Stimulated activated naive CD8-positive, alpha-beta T cell treated with anti-CD3 and anti-CD28 coated beads, Interleukin-15, Interleukin-2, amounts not matched to agents 100 ng/mL and 50 ng/mL, for 24 hours (primary cell): Measurements from ENCODE around the gene PDLIM5.
"Not testable (repeated sequence)": the region's sequence is repeated elsewhere in the genome, so short reads cannot be mapped to it uniquely, and the experiment has no call there.

ENCODE experiments used
- H3K27ac Mint-ChIP-seq: one replicate; pipeline ENCODE4 v1.8.0; 2021; ENCODE audit warnings: mild to moderate bottlenecking, mixed read lengths
- H3K27me3 Mint-ChIP-seq: one replicate; pipeline ENCODE4 v1.8.0; 2021; ENCODE audit warnings: mixed read lengths
- H3K36me3 Mint-ChIP-seq: one replicate; pipeline ENCODE4 v1.8.0; 2021; ENCODE audit warnings: low read depth, mixed read lengths
- H3K4me1 Mint-ChIP-seq: one replicate; pipeline ENCODE4 v1.8.0; 2021; ENCODE audit warnings: low read depth, mixed read lengths
- H3K4me3 Mint-ChIP-seq: one replicate; pipeline ENCODE4 v1.8.0; 2021; ENCODE audit warnings: mild to moderate bottlenecking, mixed read lengths
- H3K9me3 Mint-ChIP-seq: one replicate; pipeline ENCODE4 v1.8.0; 2021; ENCODE audit warnings: mixed read lengths

Gene PDLIM5

DNA sequence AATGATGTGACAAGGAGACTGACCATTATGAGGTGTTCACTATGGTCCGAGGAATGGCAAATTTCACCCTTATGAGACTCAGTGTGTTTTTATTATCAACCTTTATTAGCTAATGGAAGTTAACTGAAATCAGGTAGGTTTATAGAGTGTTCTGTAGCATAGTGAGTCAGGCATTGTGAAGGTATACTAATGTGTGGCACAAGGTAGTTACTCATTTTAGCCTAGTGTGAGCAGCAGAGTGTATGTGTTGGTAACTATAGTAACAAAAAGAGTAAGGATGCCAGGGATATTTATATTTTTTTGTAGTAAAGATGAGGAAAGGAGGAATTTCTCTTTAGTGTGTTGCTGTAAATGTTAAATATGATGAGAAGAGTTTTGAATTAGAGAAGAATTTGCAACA, 12.0 kb downstream of the PDLIM5 start:
- Mint-ChIP-seq H3K36me3 (no peaks in the 10 kb centered on the region), H3K4me1 (peaks cover 16% of the 10 kb centered on the region), H3K27ac (no peak overlapping the region), H3K27me3 (no peaks in the 10 kb centered on the region), H3K9me3 (no peaks in the 10 kb centered on the region), H3K4me3 (no peak overlapping the region)

DNA sequence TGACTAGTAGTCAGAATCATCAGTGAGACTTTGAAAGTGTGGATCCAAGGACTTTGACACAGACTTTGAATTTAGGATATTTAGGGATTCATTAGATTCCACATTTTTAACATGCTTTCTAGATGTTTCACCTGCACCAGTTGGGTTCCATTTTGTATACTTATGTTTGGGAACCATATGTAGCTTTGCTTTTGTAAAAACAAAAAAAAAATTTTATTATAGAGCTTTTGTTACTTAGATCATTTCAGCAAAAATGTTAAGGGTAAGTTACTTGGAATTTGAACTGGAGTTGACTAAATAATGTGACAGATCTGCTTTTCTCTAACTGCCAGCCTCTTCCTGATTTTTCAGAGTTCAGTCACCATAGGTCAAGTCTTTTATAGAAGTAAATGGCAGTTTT, 14.6 kb downstream of the PDLIM5 start:
- H3K27me3 Mint-ChIP-seq: no peaks in the 10 kb centered on the region
- H3K4me1 Mint-ChIP-seq: peaks cover 9% of the 10 kb centered on the region
- peaks cover 8% of the 10 kb centered on the region for H3K9me3 Mint-ChIP-seq
- H3K4me3 Mint-ChIP-seq: no peak overlapping the region
- H3K27ac Mint-ChIP-seq: no peak overlapping the region
- H3K36me3 Mint-ChIP-seq: peaks cover 5% of the 10 kb centered on the region

DNA sequence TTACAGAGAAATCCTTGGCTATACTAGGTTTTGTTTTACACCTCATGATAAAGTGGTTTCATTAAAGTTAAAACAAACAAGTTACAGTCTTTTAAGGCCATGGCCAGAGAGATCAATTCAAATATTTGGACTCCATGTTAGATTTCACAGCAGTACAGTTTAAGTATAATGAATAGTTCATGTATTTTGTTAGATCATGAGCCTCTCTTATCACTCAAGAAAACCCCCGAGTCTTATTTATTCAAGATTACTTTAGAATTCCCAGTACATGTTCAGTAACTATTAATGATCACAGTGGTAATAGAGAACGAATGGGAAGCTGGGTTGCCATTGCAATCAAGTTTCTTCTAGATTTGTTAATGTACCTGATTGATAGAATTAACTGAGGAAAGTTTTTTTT, 15.2 kb downstream of the PDLIM5 start:
- H3K36me3 Mint-ChIP-seq: peaks cover 5% of the 10 kb centered on the region
- H3K4me3 Mint-ChIP-seq: no peak overlapping the region
- H3K27ac Mint-ChIP-seq: no peak overlapping the region
- H3K9me3 Mint-ChIP-seq: peaks cover 8% of the 10 kb centered on the region
- H3K27me3 Mint-ChIP-seq: no peaks in the 10 kb centered on the region
- peaks cover 9% of the 10 kb centered on the region for H3K4me1 Mint-ChIP-seq

DNA sequence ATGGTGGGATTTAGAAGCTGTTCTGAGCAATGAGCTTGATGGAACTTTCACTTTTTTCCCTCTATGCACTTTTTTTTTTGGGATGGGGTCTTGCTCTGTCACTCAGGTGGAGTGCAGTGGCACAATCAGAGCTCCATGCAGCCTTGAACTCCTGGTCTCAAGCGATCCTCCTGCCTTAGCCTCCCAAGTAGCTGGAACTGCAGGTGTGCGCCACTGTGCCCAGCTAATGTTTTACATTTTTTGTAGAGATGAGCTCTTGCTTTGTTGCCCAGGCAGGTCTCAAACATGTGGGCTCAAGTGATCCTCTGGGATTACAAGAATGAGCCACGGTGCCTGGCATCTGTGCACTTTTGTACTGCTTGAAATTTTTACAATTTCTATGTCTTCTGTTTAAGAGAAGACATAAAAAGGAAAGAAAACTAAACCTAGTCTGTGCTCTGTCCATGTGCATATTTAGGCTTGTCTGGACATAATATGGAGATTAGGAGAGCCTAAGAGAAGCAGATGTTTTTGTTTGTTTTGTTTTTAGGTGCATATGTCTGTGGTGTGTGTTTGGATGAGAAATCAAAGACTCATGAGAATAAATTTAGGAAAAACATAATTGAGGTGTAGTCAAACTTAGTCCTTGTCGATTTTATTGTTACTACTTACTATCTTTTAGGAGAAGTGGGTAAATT, 16.5 kb downstream of the PDLIM5 start:
- Mint-ChIP-seq H3K4me1 (peaks cover 9% of the 10 kb centered on the region), H3K9me3 (peaks cover 8% of the 10 kb centered on the region), H3K36me3 (peaks cover 5% of the 10 kb centered on the region), H3K27ac (no peak overlapping the region), H3K4me3 (no peak overlapping the region), H3K27me3 (no peaks in the 10 kb centered on the region)

GRCh38 chr4:94469221-94469784, 17.6 kb downstream of the PDLIM5 start:
- no peaks in the 10 kb centered on the region for H3K4me1 Mint-ChIP-seq
- H3K27ac Mint-ChIP-seq: no peak overlapping the region
- H3K27me3 Mint-ChIP-seq: no peaks in the 10 kb centered on the region
- no peak overlapping the region for H3K4me3 Mint-ChIP-seq
- H3K36me3 Mint-ChIP-seq: peaks cover 5% of the 10 kb centered on the region
- H3K9me3 Mint-ChIP-seq: peaks cover 8% of the 10 kb centered on the region

DNA sequence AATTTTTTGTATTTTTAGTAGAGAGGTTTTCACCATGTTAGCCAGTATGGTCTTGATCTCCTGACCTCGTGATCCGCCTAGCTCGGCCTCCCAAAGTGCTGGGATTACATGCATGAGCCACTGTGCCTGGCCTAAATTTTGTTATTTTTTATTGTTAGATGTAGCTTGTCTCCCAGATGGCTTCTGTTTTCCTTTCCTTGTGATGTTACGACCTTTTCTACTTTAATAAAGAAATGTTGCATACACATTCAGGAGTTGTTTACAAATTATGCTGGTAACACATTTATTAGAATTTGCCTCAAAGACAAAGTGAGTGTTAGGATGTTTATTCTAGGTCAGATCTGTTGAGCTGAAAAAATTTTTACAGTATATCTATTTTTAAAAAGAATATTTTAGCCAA, 18.4 kb downstream of the PDLIM5 start:
- H3K36me3 Mint-ChIP-seq: peaks cover 5% of the 10 kb centered on the region
- no peak overlapping the region for H3K4me3 Mint-ChIP-seq
- no peaks in the 10 kb centered on the region for H3K27me3 Mint-ChIP-seq
- peaks cover 8% of the 10 kb centered on the region for H3K9me3 Mint-ChIP-seq
- H3K4me1 Mint-ChIP-seq: no peaks in the 10 kb centered on the region
- no peak overlapping the region for H3K27ac Mint-ChIP-seq

DNA sequence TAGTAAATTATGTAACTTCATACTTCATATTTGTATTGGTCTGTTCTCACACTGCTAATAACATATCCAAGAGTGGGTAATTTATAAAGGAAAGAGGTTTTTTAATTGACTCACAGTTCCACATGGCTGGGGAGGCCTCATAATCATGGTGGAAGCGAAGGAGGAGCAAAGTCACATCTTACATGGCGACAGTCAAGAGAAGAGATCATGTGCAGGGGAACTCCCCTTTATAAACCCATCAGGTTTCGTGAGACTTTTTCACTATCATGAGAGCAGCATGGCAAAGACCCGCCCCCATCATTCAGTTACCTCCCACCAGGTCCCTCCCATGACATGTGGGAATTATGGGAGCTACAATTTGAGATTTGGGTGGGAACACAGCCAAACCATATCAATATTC, 19.0 kb downstream of the PDLIM5 start:
- H3K27ac Mint-ChIP-seq, H3K27me3 Mint-ChIP-seq, H3K9me3 Mint-ChIP-seq, H3K36me3 Mint-ChIP-seq, H3K4me3 Mint-ChIP-seq, H3K4me1 Mint-ChIP-seq: not testable (repeated sequence)

DNA sequence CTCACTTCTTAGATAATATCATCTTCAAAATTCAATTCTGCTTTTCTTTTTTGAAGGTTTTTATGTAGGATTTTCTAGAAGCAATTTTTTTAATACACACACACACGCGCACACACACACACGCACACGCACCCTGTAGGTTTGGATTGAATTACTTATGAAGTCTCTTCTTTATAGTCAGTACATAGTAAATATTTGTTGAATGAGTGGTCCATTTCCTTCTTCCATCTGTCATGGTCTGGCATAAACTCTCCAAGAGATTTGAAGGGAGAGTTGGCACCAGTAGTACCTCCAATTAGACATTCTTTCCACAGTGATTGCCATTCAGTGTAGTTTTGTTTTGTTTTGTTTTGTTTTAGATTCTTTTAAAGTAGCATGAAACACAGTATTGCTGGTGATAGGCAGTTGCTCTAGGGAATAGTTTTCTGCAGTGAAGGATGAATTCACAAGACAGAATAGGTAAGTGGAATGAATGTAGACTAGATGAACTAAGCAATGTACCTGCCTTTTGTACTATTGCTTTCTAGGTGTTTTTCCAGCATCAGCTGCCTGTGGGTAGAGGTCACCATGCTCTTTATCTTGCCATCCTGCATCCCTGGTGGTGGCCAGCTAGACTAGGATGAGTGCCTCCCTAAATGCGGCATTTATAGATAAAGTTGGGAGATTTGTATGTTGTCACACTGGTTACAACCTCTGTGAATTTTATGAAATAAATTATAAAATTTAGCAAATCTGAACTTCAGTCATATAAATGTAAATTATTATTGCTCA, 20.5 kb downstream of the PDLIM5 start:
- Mint-ChIP-seq H3K36me3 (peaks cover 5% of the 10 kb centered on the region), H3K4me1 (no peaks in the 10 kb centered on the region), H3K27ac (no peak overlapping the region), H3K9me3 (peaks cover 8% of the 10 kb centered on the region), H3K27me3 (no peaks in the 10 kb centered on the region), H3K4me3 (no peak overlapping the region)

- peaks cover 8% of the 10 kb centered on the region for H3K9me3 Mint-ChIP-seq
- no peaks in the 10 kb centered on the region for H3K27me3 Mint-ChIP-seq
- H3K27ac Mint-ChIP-seq: no peak overlapping the region
- H3K4me1 Mint-ChIP-seq: no peaks in the 10 kb centered on the region
- H3K36me3 Mint-ChIP-seq: peaks cover 5% of the 10 kb centered on the region
- H3K4me3 Mint-ChIP-seq: no peak overlapping the region
Measured at GRCh38 chr4:94475050-94475449, 23.3 kb downstream of the PDLIM5 start.

DNA sequence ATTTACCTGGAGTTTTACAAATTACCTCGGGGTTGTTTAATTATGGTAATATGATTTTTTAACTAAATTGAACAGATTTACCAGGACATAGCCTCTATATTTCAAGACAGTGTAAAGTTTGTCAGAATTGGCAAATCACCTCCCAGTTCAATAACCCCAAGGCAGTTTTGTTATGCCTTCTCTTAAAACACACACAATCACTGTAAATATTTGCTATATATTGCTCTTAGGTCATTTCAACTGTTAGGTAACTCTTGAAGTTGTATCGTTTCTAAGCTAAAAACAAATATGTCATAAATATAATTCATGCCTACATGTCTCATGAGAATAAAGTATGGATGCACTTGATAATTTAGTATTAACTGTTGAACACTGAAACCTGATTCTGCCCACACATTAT, 24.1 kb downstream of the PDLIM5 start:
- no peak overlapping the region for H3K27ac Mint-ChIP-seq
- peaks cover 2% of the 10 kb centered on the region for H3K36me3 Mint-ChIP-seq
- no peaks in the 10 kb centered on the region for H3K27me3 Mint-ChIP-seq
- H3K4me1 Mint-ChIP-seq: no peaks in the 10 kb centered on the region
- peaks cover under 1% of the 10 kb centered on the region for H3K9me3 Mint-ChIP-seq
- H3K4me3 Mint-ChIP-seq: no peak overlapping the region

DNA sequence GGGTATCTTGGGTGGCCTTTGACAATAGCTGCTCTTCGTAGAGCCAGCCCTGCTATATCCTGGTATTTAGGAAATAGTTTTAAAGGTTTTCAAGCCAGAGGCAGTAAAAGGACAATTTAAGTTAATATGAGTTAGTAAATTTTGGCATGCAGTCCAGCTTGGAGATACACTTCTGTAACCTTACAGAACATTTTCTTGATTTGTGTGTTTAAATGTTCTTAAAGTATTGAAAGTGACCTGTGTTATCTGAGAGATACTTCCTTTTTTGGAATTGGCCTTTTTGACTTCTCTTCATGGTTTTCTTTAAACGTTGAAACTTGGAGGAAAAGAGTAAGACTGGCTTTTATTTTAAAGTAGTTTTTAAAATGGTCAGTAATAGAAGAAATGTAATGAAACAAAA, 25.5 kb downstream of the PDLIM5 start:
- no peaks in the 10 kb centered on the region for H3K9me3 Mint-ChIP-seq
- H3K36me3 Mint-ChIP-seq: no peaks in the 10 kb centered on the region
- no peaks in the 10 kb centered on the region for H3K27me3 Mint-ChIP-seq
- H3K4me1 Mint-ChIP-seq: no peaks in the 10 kb centered on the region
- H3K27ac Mint-ChIP-seq: no peak overlapping the region
- H3K4me3 Mint-ChIP-seq: no peak overlapping the region

DNA sequence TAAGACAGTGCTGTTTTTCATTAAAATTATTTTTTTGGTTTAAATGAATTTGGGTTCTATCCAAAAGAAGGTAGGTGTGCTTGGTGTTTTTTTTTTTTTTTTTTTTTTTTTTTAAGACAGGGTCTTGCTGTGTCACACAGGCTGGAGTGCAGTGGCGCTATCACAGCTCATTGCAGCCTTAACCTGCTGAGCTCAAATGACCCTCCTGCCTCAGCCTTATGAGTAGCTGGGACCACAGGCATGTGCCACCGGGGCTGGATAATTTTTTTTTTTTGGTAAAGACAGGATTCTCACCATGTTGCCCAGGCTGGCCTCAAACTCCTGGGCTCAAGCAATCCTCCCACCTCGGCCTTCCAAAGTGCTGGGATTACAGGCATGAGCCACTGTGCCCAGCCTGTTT, 27.1 kb downstream of the PDLIM5 start:
- H3K9me3 Mint-ChIP-seq, H3K27ac Mint-ChIP-seq, H3K4me3 Mint-ChIP-seq, H3K4me1 Mint-ChIP-seq, H3K27me3 Mint-ChIP-seq, H3K36me3 Mint-ChIP-seq: not testable (repeated sequence)

- H3K36me3 Mint-ChIP-seq: no peaks in the 10 kb centered on the region
Measured at GRCh38 chr4:94479358-94480141, 27.8 kb downstream of the PDLIM5 start.

DNA sequence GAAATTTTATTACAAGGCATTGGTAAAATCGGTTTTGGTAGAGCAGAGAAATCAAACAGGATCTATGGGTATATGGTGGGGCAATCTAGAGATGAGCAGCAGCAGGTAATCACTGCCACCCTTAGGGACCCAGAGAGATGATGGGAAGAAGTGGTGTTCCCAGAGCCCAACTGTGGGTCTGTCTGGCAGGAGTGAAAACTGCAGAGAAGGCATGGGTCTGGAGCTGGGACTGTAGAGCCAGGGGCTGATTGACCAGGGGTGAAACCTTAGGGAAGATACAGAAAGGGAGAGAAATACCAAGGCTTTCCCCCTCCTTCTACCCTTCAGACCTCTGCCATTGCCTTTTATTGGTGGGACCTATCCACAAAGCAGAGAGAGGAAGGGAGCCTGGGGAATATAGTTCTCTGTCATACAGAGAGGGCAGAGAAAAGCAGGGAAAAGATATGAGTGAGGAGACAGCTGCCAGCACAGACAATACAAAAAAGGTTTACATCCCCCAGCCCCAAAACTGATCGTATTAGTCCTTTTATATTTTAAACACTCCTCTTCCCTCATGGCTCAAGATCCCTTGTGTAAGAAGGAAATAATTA, 28.7 kb downstream of the PDLIM5 start:
- H3K27ac Mint-ChIP-seq: no peak overlapping the region

More at GRCh38 chr4:94479358-94480141, 27.8 kb downstream of the PDLIM5 start:
- Mint-ChIP-seq H3K4me1 (peaks cover under 1% of the 10 kb centered on the region), H3K27me3 (no peaks in the 10 kb centered on the region), H3K27ac (no peak overlapping the region), H3K4me3 (no peak overlapping the region), H3K9me3 (no peaks in the 10 kb centered on the region)

GRCh38 chr4:94483895-94484294, 32.2 kb downstream of the PDLIM5 start:
- H3K9me3 Mint-ChIP-seq: no peaks in the 10 kb centered on the region
- no peak overlapping the region for H3K4me3 Mint-ChIP-seq
- H3K36me3 Mint-ChIP-seq: no peaks in the 10 kb centered on the region

More for the DNA sequence above, 28.7 kb downstream of the PDLIM5 start:
- Mint-ChIP-seq H3K36me3 (no peaks in the 10 kb centered on the region), H3K4me3 (no peak overlapping the region), H3K27me3 (no peaks in the 10 kb centered on the region), H3K9me3 (no peaks in the 10 kb centered on the region), H3K4me1 (peaks cover 8% of the 10 kb centered on the region)

More at GRCh38 chr4:94483895-94484294, 32.2 kb downstream of the PDLIM5 start:
- Mint-ChIP-seq H3K27me3 (no peaks in the 10 kb centered on the region), H3K4me1 (peaks cover 8% of the 10 kb centered on the region), H3K27ac (no peak overlapping the region)
